Measurements from ENCODE around the gene TYW1B.
"Not testable (repeated sequence)": the region's sequence is repeated elsewhere in the genome, so short reads cannot be mapped to it uniquely, and the experiment has no call there.

DNA sequence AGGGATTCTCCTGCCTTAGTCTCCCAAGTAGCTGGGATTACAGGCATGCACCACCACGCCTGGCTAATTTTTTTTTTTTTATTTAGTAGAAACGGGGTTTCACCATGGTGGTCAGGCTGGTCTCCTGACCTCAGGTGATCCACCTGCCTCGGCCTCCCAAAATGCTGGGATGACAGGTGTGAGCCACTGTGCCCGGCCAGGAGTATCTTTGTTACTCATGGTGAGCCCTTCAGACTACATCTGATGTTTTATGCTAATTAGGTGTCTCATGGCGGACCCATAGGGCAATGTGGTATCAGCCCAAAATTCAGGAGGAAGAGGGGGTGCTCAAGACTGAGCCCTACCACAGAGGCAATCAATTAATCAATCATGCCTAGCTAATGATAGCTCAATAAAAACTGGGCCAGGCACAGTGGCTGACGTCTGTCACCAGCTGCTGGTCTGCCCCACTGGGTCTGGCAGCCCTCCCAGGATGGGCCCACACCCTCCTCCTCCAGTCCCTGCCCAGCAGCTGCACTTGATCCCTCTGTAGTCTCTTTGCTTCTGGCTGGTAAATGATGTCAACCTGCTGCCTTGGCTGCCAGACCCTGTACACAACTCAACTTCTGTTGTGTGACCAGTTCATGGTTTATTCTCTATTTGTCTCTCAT, 37.8 kb downstream of the TYW1B start:
- TF ChIP-seq EZH2 (IDR thresholded peaks at IDR 0.05; ENCODE audit: insufficient read depth, low read length) = not testable (repeated sequence)
- TF ChIP-seq, protein P1, sequence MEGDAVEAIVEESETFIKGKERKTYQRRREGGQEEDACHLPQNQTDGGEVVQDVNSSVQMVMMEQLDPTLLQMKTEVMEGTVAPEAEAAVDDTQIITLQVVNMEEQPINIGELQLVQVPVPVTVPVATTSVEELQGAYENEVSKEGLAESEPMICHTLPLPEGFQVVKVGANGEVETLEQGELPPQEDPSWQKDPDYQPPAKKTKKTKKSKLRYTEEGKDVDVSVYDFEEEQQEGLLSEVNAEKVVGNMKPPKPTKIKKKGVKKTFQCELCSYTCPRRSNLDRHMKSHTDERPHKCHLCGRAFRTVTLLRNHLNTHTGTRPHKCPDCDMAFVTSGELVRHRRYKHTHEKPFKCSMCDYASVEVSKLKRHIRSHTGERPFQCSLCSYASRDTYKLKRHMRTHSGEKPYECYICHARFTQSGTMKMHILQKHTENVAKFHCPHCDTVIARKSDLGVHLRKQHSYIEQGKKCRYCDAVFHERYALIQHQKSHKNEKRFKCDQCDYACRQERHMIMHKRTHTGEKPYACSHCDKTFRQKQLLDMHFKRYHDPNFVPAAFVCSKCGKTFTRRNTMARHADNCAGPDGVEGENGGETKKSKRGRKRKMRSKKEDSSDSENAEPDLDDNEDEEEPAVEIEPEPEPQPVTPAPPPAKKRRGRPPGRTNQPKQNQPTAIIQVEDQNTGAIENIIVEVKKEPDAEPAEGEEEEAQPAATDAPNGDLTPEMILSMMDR (IDR thresholded peaks at IDR 0.05; ENCODE audit: insufficient read depth, low read depth, low read length) = not testable (repeated sequence)

All from astrocyte (in vitro differentiated cells and primary cell).